ENCODE results near the gene SRL.
A peak's percentile ranks its signal among the peaks of the same experiment; 100 is the strongest.
"Not testable (repeated sequence)": the region's sequence is repeated elsewhere in the genome, so short reads cannot be mapped to it uniquely, and the experiment has no call there.

Gene SRL

GRCh38 chr16:4260360-4260759 is 18.5 kb upstream of the SRL start:
- DNase-seq, result no peak

- DNase-seq, result no peak
Measured at GRCh38 chr16:4257646-4258556, 16.0 kb upstream of the SRL start.

GRCh38 chr16:4253394-4254150 is 11.7 kb upstream of the SRL start:
- DNase-seq, result peak; percentile 99

GRCh38 chr16:4253012-4253393 is 11.1 kb upstream of the SRL start:
- DNase-seq, result not testable (repeated sequence)

- DNase-seq, result no peak
Measured at GRCh38 chr16:4249530-4250308, 7.8 kb upstream of the SRL start.

- DNase-seq, result no peak
Measured at GRCh38 chr16:4247460-4247784, 5.5 kb upstream of the SRL start.

GRCh38 chr16:4246777-4247459 is 5.0 kb upstream of the SRL start:
- DNase-seq, result no peak

- no peak for DNase-seq
Measured at GRCh38 chr16:4245077-4245791, 3.4 kb upstream of the SRL start.

GRCh38 chr16:4244254-4245076 is 2.6 kb upstream of the SRL start:
- DNase-seq, result no peak

- DNase-seq, result no peak
Measured at GRCh38 chr16:4241258-4241927, 487 bp downstream of the SRL start.

- no peak for DNase-seq
Measured at GRCh38 chr16:4240624-4241023, 1.3 kb downstream of the SRL start.

GRCh38 chr16:4239682-4240175 is 2.2 kb downstream of the SRL start:
- no peak for DNase-seq

- no peak for DNase-seq
Measured at GRCh38 chr16:4239020-4239419, 2.9 kb downstream of the SRL start.

- DNase-seq, result no peak
Measured at GRCh38 chr16:4233431-4233830, 8.4 kb downstream of the SRL start.

GRCh38 chr16:4232541-4233386 is 9.1 kb downstream of the SRL start:
- DNase-seq, result no peak

- DNase-seq, result no peak
Measured at GRCh38 chr16:4231886-4232285, 10.0 kb downstream of the SRL start.

GRCh38 chr16:4231367-4231766 is 10.5 kb downstream of the SRL start:
- no peak for DNase-seq

- no peak for DNase-seq
Measured at GRCh38 chr16:4227040-4227332, 14.9 kb downstream of the SRL start.

GRCh38 chr16:4226251-4227039 is 15.4 kb downstream of the SRL start:
- DNase-seq, result no peak

Data from activated gamma-delta T cell treated with Interleukin-2 at 50 U/mL for 16 hours (primary cell).